Stimulated activated CD4-positive, alpha-beta T cell treated with anti-CD3 and anti-CD28 coated beads, Interleukin-4, amount 100 ng/mL, for 48 hours (primary cell): ENCODE data around the gene KLF16.

Experiments
- DNase-seq, 2 donors: peaks; one replicate each; pipeline ENCODE4 v3.0.0-alpha.2; 2020; ENCODE audit warnings: low read depth in 2 of 2

Gene KLF16

GRCh38 chr19:1855040-1855827, 8.1 kb downstream of the KLF16 start:
- peak; percentile 83 to 84 for DNase-seq

GRCh38 chr19:1854542-1855039, 8.8 kb downstream of the KLF16 start:
- no peak for DNase-seq

GRCh38 chr19:1854039-1854541, 9.3 kb downstream of the KLF16 start:
- no peak for DNase-seq

GRCh38 chr19:1853295-1854038, 9.9 kb downstream of the KLF16 start:
- DNase-seq = peak; percentile 76 to 85

GRCh38 chr19:1852581-1853128, 10.7 kb downstream of the KLF16 start:
- DNase-seq = no peak

GRCh38 chr19:1851654-1852580, 11.5 kb downstream of the KLF16 start:
- no peak for DNase-seq

- DNase-seq = no peak
These were observed 12.3 kb downstream of the KLF16 start for GRCh38 chr19:1850809-1851653.

- no peak for DNase-seq
These were observed 13.4 kb downstream of the KLF16 start for GRCh38 chr19:1849886-1850398.

GRCh38 chr19:1849132-1849474, 14.3 kb downstream of the KLF16 start:
- no peak for DNase-seq

GRCh38 chr19:1848399-1849131, 14.8 kb downstream of the KLF16 start, which contains the start of gene REXO1:
Gene REXO1, minus strand, starts transcription at chr19:1848483. Its CDS starts 125 bp downstream, at chr19:1848358.
- peak; percentile 96 to 97 for DNase-seq

- DNase-seq = no peak
These were observed 15.5 kb downstream of the KLF16 start for GRCh38 chr19:1847684-1848398.

- DNase-seq = no peak
These were observed 16.1 kb downstream of the KLF16 start for GRCh38 chr19:1847348-1847683.

GRCh38 chr19:1846517-1847204, 16.7 kb downstream of the KLF16 start:
- DNase-seq = no peak

- DNase-seq = no peak
These were observed 17.7 kb downstream of the KLF16 start for GRCh38 chr19:1845642-1846041.

GRCh38 chr19:1845125-1845515, 18.3 kb downstream of the KLF16 start:
- DNase-seq = no peak

- DNase-seq = no peak
These were observed 18.8 kb downstream of the KLF16 start for GRCh38 chr19:1844513-1845124.

GRCh38 chr19:1843646-1844394, 19.6 kb downstream of the KLF16 start:
- no peak for DNase-seq
